Activated effector memory CD4-positive, alpha-beta T cell treated with Interleukin-2 at 50 U/mL for 16 hours (primary cell): Measurements from ENCODE around the gene DYNC1LI1.
"Not testable (repeated sequence)": the region's sequence is repeated elsewhere in the genome, so short reads cannot be mapped to it uniquely, and the experiment has no call there.

Experiments
- DNase-seq: peaks from one replicate; pipeline ENCODE4 v3.0.0-alpha.2; 2020

DYNC1LI1 gene

DNA sequence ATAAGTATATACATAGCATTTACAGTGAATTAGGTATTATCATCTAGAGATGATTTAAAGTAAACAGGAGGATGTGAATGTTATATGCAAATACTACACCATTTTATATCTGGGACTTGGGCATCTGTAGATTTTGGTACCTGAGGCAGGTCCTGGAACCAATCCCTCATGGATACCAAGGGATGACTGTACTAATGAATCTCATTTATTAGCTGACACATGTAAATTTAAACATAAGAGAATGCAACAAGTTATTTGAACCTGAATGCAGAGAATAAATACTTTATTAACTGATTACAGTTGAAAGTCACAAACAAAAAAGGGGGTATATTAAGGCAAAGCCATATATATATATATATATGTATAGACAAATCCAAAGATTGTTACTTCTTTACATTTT lies 44.9 kb downstream of the DYNC1LI1 start:
- DNase-seq: no peak

DNA sequence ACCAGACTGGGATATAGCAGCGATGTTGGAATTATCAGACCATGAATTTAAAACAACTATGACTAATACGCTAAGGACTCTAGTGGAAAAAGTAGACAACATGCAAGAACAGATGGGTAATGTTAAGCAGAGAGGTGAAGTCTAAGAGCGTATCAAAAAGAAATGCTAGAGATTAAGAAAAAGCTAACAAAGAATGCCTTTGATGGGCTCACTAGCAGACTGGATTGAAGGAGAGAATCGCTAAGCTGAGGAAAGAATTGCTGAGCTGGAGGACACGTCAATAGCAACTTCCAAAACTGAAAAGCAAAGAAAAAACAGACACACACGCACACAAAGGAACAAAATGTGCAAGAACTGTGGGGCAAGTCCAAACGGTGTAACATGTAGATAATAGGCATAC lies 48.0 kb downstream of the DYNC1LI1 start:
- DNase-seq: no peak

DNA sequence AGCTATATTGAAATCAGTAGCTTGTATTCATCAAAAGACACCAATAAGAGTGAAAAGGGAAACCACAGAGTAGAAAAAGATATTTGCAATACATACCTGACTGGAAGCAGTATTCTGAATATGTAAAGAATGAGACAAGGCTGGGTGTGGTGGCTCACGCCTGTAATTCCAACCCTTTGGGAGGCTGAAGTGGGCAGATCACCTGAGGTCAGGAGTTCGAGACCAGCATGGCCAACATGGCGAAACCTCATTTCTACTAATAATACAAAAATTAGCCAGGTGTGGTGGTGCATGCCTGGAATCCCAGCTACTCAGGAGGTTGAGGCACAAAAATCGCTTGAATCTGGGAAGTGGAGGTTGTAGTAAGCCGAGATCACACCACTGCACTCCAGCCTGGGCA lies 51.7 kb downstream of the DYNC1LI1 start:
- not testable (repeated sequence) for DNase-seq

- not testable (repeated sequence) for DNase-seq
Measured at GRCh38 chr3:32516751-32517150, 53.9 kb downstream of the DYNC1LI1 start.

DNA sequence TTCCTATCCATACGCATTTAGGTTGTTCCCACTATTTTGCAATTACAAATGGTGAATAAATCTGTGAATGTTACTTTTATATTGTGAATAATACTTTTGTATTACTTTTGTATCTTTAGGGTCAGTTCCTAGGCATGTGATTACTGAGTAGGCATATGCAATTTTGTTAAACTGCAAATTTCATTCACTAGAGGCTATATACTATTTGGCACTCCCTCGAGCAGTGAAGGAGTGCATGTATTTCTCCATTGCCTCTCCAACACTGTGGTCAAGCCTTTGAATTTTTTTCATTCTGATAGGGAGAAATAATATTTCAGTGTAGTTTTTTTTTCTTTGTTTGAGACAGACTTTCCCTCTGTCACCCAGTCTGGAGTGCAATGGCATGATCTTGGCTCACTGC lies 59.7 kb downstream of the DYNC1LI1 start:
- DNase-seq: no peak

- peak; percentile 37 for DNase-seq
Measured at GRCh38 chr3:32510075-32510724, 60.5 kb downstream of the DYNC1LI1 start.

DNA sequence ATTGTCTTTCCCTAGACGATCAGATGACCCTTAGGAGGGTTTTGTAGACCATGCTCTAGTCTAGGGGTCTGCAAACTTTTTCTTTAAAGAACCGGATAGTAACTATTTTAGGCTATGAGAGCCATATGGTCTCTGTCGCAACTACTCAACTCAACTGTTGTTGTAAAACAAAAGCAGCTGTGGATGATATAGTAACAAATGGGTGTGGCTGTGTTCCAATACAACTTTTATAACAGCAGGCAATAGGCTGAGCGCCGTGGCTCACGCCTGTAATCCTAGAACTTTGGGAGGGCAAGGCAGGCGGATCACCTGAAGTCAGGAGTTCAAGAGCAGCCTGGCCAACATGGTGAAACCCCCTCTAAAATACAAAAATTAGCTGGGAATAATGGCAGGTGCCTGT lies 61.9 kb downstream of the DYNC1LI1 start:
- DNase-seq: no peak

GRCh38 chr3:32506466-32506865 lies 64.2 kb downstream of the DYNC1LI1 start:
- no peak for DNase-seq

DNA sequence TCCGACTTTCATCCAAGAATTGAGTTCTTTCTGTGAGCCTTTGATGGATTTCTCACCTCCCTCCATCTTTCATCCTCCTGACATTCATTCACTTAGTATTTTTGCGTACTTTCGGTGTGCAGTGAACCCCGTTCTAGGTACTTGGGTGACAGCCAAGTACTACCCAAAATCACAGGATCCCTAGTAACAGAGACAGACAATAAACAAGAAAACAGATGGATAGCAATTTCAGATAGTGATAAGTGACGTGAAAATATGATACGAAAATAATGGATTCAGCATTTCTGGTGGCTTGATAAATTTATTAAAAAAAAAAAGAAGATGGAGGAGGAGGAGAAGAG lies 67.7 kb downstream of the DYNC1LI1 start:
- DNase-seq: no peak

DNA sequence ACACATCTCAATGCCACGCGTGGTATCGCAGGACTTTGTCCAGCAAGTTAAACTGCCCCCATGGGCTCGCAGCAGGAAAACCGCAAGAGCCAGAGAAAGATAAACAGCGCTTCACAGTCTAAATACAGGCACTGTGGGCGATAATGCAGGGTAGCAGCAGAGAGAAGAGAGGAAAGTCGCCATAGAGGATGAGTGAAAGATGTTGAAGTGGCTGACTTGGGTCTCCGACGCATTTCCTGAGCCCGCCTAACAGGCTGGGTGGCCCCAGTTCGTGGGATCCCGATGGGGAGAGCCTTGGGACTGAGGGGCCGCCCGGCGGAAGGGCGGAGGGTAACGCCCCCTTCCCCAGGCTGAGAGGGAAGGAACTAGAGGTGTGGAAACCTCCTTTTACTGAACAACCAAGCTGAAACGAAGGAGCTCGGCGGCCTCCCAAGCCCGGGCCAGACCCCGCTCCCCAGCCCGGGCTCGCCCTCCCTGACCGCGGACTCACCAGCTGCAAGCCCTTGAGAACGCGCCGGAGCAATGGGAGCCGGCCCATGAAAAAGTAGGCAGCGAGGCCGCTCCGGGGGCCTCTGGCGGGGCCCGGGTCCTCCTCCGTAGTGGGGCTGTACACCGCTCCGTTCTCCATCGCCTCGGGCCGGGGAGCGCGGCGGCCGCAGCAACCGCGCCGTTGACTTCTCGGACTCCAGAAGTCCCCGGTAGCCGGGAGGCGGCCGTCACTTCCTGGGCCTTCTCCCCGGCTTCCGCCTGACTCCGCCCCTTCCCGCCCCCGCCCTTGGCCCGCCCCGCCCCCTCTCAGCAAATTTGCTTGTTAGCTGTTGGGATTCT lies 68.3 kb downstream of the DYNC1LI1 start, which contains the start of gene CMTM6:
TSS of gene CMTM6 (minus strand) at position 735 of the 828 bp plus-strand sequence. CDS start at position 628, 107 bp downstream.
- peak; percentile 62 for DNase-seq

DNA sequence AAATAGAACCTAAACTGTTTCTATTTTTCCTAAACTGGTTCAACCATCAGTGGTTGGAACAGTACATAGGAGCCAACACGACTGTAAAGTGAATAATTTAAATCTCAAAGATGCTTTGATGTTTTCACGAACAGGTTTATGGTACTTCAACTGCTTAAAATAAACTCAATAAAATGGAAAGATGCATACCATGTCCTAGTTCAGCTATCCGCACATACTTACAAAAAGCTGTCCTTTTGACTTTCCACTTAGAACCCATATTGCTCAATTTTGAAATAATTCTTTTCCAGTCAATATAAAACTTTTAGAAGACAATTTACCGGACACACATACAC lies 68.9 kb downstream of the DYNC1LI1 start:
- no peak for DNase-seq

- DNase-seq: no peak
Measured at GRCh38 chr3:32500880-32501782, 69.5 kb downstream of the DYNC1LI1 start.

GRCh38 chr3:32500231-32500630 lies 70.4 kb downstream of the DYNC1LI1 start:
- DNase-seq: no peak

- DNase-seq: no peak
Measured at GRCh38 chr3:32499585-32499984, 71.1 kb downstream of the DYNC1LI1 start.

- no peak for DNase-seq
Measured at GRCh38 chr3:32498992-32499391, 71.7 kb downstream of the DYNC1LI1 start.

DNA sequence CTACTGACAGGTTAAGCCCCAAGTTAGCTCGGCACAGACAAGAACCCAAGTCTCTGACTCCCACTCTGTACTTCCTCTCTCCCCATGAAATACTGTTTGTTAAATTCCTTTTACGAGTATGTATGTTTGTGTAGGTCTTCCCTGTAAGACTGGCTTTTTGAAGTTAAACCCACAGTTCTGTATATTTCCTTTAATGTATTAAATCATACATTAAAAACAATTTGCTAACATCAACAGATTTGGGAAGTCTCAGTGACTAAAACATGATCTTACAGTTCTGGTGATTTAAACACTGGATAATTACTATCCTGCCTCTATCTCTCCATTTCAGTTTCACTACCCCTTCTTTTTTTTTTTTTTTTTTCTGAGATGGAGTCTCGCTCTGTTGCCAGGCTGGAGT lies 72.4 kb downstream of the DYNC1LI1 start:
- DNase-seq: no peak

- no peak for DNase-seq
Measured at GRCh38 chr3:32495609-32496008, 75.0 kb downstream of the DYNC1LI1 start.

DNA sequence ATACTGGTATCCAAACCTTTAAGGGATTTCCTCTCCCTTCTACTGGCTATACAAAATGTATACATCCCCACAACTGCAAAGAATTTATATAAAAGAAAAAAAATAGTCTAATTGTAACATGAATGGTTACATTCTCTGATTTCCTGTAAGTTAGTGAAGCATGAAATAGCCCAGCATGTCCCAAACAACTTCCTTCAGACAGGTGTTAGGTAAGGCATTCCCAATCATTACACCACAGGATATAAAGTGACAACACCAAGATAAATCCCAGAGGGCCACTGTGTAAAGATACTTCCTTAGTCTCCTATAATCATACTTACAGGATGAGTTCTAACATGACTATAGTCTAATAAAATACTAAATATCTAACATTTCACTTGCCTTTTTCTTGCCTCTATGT lies 75.6 kb downstream of the DYNC1LI1 start:
- no peak for DNase-seq

- no peak for DNase-seq
Measured at GRCh38 chr3:32493437-32494414, 76.9 kb downstream of the DYNC1LI1 start.

- DNase-seq: no peak
Measured at GRCh38 chr3:32492684-32493436, 77.8 kb downstream of the DYNC1LI1 start.

- no peak for DNase-seq
Measured at GRCh38 chr3:32488474-32489008, 82.1 kb downstream of the DYNC1LI1 start.
